ENCODE data around the gene CDH26. TPM values are rescaled to one million over a fixed set of nuclear protein-coding genes. Genes with fewer than 3 reads are reported as not detected.

CDH26 gene
- total RNA-seq, 5 donors from 2014 or later (not counting 1 experiment from before 2014, with no cell fraction given) = 1.5 to 5.2 (median 2.9) TPM

- Mint-ChIP-seq H3K27ac (no peak overlapping the region), H3K9me3 (no peaks in the 10 kb centered on the region), H3K36me3 (peaks cover 18% of the 10 kb centered on the region), H3K27me3 (no peaks in the 10 kb centered on the region), H3K4me3 (no peak overlapping the region), H3K4me1 (no peaks in the 10 kb centered on the region)
- Histone ChIP-seq H3K9me3 (no peaks in the 10 kb centered on the region), H3K4me1 (ENCODE audit: control insufficient read depth in 1 of 2, extremely low read depth in 1 of 2, insufficient read depth in 2 of 2, low read length in 2 of 2) (no peaks in the 10 kb centered on the region), H3K36me3 (ENCODE audit: control insufficient read depth in 2 of 2, extremely low read depth in 1 of 2, insufficient read depth in 1 of 2, low read length in 1 of 2) (no peaks in the 10 kb centered on the region), H3K27me3 (replicated peaks in 1 of 2; ENCODE audit: control insufficient read depth in 2 of 2, extremely low read depth in 1 of 2, insufficient read depth in 2 of 2, low read length in 1 of 2) (no peaks in the 10 kb centered on the region), H3K4me3 (ENCODE audit: control insufficient read depth in 1 of 2, extremely low read depth in 1 of 2, low read length in 1 of 2) (no peak overlapping the region), H3K27ac (ENCODE audit: low read length) (no peak overlapping the region)
- ATAC-seq (replicated peaks in 1 of 4) (no peak), DNase-seq (no peak)
- CTCF ChIA-PET = no interaction called here
- POLR2A ChIA-PET = no interaction called here
- 100% methylated on average over 6 of the region's 12 CpGs for WGBS (ENCODE audit: insufficient coverage)
Measured at GRCh38 chr20:59972037-59972801, 14.0 kb downstream of the CDH26 start.

- Mint-ChIP-seq H3K27ac (no peak overlapping the region), H3K9me3 (no peaks in the 10 kb centered on the region), H3K4me3 (no peak overlapping the region), H3K27me3 (no peaks in the 10 kb centered on the region), H3K36me3 (peaks cover 21% of the 10 kb centered on the region), H3K4me1 (no peaks in the 10 kb centered on the region)
- Histone ChIP-seq H3K9me3 (no peaks in the 10 kb centered on the region), H3K27me3 (replicated peaks in 1 of 2; ENCODE audit: control insufficient read depth in 2 of 2, extremely low read depth in 1 of 2, insufficient read depth in 2 of 2, low read length in 1 of 2) (no peaks in the 10 kb centered on the region), H3K36me3 (ENCODE audit: control insufficient read depth in 2 of 2, extremely low read depth in 1 of 2, insufficient read depth in 1 of 2, low read length in 1 of 2) (no peaks in the 10 kb centered on the region), H3K27ac (ENCODE audit: low read length) (no peak overlapping the region), H3K4me1 (ENCODE audit: control insufficient read depth in 1 of 2, extremely low read depth in 1 of 2, insufficient read depth in 2 of 2, low read length in 2 of 2) (no peaks in the 10 kb centered on the region), H3K4me3 (ENCODE audit: control insufficient read depth in 1 of 2, extremely low read depth in 1 of 2, low read length in 1 of 2) (no peak overlapping the region)
- POLR2A ChIA-PET = no interaction called here
- DNase-seq (no peak), ATAC-seq (replicated peaks in 1 of 4) (no peak)
- 88% methylated on average over 4 of the region's 6 CpGs for WGBS (ENCODE audit: insufficient coverage)
- CTCF ChIA-PET = no interaction called here
Measured at GRCh38 chr20:59976156-59976782, 18.0 kb downstream of the CDH26 start.

GRCh38 chr20:59977086-59977485 lies 18.9 kb downstream of the CDH26 start:
- no peak overlapping the region for H3K27ac Mint-ChIP-seq
- WGBS (ENCODE audit: insufficient coverage) = 90% methylated on average over 7 of the region's 9 CpGs
- DNase-seq = no peak
- Histone ChIP-seq H3K27ac (ENCODE audit: low read length) (no peak overlapping the region), H3K4me3 (ENCODE audit: control insufficient read depth in 1 of 2, extremely low read depth in 1 of 2, low read length in 1 of 2) (no peak overlapping the region), H3K9me3 (no peaks in the 10 kb centered on the region), H3K36me3 (ENCODE audit: control insufficient read depth in 2 of 2, extremely low read depth in 1 of 2, insufficient read depth in 1 of 2, low read length in 1 of 2) (no peaks in the 10 kb centered on the region), H3K27me3 (replicated peaks in 1 of 2; ENCODE audit: control insufficient read depth in 2 of 2, extremely low read depth in 1 of 2, insufficient read depth in 2 of 2, low read length in 1 of 2) (no peaks in the 10 kb centered on the region), H3K4me1 (ENCODE audit: control insufficient read depth in 1 of 2, extremely low read depth in 1 of 2, insufficient read depth in 2 of 2, low read length in 2 of 2) (no peaks in the 10 kb centered on the region)
- CTCF ChIA-PET = no interaction called here
- POLR2A ChIA-PET = no interaction called here
- no peak for ATAC-seq (replicated peaks in 1 of 4)
- H3K36me3 Mint-ChIP-seq = peaks cover 20% of the 10 kb centered on the region
- no peak overlapping the region for H3K4me3 Mint-ChIP-seq
- no peaks in the 10 kb centered on the region for H3K4me1 Mint-ChIP-seq
- no peaks in the 10 kb centered on the region for H3K9me3 Mint-ChIP-seq
- no peaks in the 10 kb centered on the region for H3K27me3 Mint-ChIP-seq

GRCh38 chr20:59983076-59983475 lies 24.9 kb downstream of the CDH26 start:
- no peak overlapping the region for H3K4me3 ChIP-seq (ENCODE audit: control insufficient read depth in 1 of 2, extremely low read depth in 1 of 2, low read length in 1 of 2)
- H3K4me1 ChIP-seq (ENCODE audit: control insufficient read depth in 1 of 2, extremely low read depth in 1 of 2, insufficient read depth in 2 of 2, low read length in 2 of 2) = no peaks in the 10 kb centered on the region
- H3K27ac ChIP-seq (ENCODE audit: low read length) = no peak overlapping the region
- H3K27me3 Mint-ChIP-seq = no peaks in the 10 kb centered on the region
- no peak overlapping the region for H3K27ac Mint-ChIP-seq
- H3K36me3 Mint-ChIP-seq = peaks cover 15% of the 10 kb centered on the region
- ChIA-PET CTCF (no interaction called here), POLR2A (no interaction called here)
- ATAC-seq (replicated peaks in 1 of 4) (no peak), DNase-seq (no peak)
- no peaks in the 10 kb centered on the region for H3K9me3 ChIP-seq
- no peaks in the 10 kb centered on the region for H3K27me3 ChIP-seq (replicated peaks in 1 of 2; ENCODE audit: control insufficient read depth in 2 of 2, extremely low read depth in 1 of 2, insufficient read depth in 2 of 2, low read length in 1 of 2)
- H3K9me3 Mint-ChIP-seq = no peaks in the 10 kb centered on the region
- no peak overlapping the region for H3K4me3 Mint-ChIP-seq
- no peaks in the 10 kb centered on the region for H3K4me1 Mint-ChIP-seq
- H3K36me3 ChIP-seq (ENCODE audit: control insufficient read depth in 2 of 2, extremely low read depth in 1 of 2, insufficient read depth in 1 of 2, low read length in 1 of 2) = no peaks in the 10 kb centered on the region
- 97% methylated on average over 4 of the region's 9 CpGs for WGBS (ENCODE audit: insufficient coverage)

- Mint-ChIP-seq H3K4me1 (no peaks in the 10 kb centered on the region), H3K9me3 (no peaks in the 10 kb centered on the region), H3K36me3 (peaks cover 19% of the 10 kb centered on the region), H3K4me3 (no peak overlapping the region), H3K27ac (no peak overlapping the region), H3K27me3 (no peaks in the 10 kb centered on the region)
- ChIA-PET POLR2A (no interaction called here), CTCF (no interaction called here)
- H3K4me1 ChIP-seq (ENCODE audit: control insufficient read depth in 1 of 2, extremely low read depth in 1 of 2, insufficient read depth in 2 of 2, low read length in 2 of 2) = no peaks in the 10 kb centered on the region
- no peaks in the 10 kb centered on the region for H3K9me3 ChIP-seq
- ATAC-seq (replicated peaks in 1 of 4) (no peak), DNase-seq (no peak)
- no peaks in the 10 kb centered on the region for H3K36me3 ChIP-seq (ENCODE audit: control insufficient read depth in 2 of 2, extremely low read depth in 1 of 2, insufficient read depth in 1 of 2, low read length in 1 of 2)
- no peaks in the 10 kb centered on the region for H3K27me3 ChIP-seq (replicated peaks in 1 of 2; ENCODE audit: control insufficient read depth in 2 of 2, extremely low read depth in 1 of 2, insufficient read depth in 2 of 2, low read length in 1 of 2)
- no peak overlapping the region for H3K4me3 ChIP-seq (ENCODE audit: control insufficient read depth in 1 of 2, extremely low read depth in 1 of 2, low read length in 1 of 2)
- WGBS (ENCODE audit: insufficient coverage) = no CpG with 5 or more reads among the region's 4 CpGs
- H3K27ac ChIP-seq (ENCODE audit: low read length) = no peak overlapping the region
Measured at GRCh38 chr20:59984541-59984940, 26.3 kb downstream of the CDH26 start.

GRCh38 chr20:59985164-59985563 lies 26.9 kb downstream of the CDH26 start:
- Histone ChIP-seq H3K36me3 (ENCODE audit: control insufficient read depth in 2 of 2, extremely low read depth in 1 of 2, insufficient read depth in 1 of 2, low read length in 1 of 2) (no peaks in the 10 kb centered on the region), H3K27ac (ENCODE audit: low read length) (no peak overlapping the region), H3K4me1 (ENCODE audit: control insufficient read depth in 1 of 2, extremely low read depth in 1 of 2, insufficient read depth in 2 of 2, low read length in 2 of 2) (no peaks in the 10 kb centered on the region), H3K4me3 (ENCODE audit: control insufficient read depth in 1 of 2, extremely low read depth in 1 of 2, low read length in 1 of 2) (no peak overlapping the region), H3K9me3 (no peaks in the 10 kb centered on the region), H3K27me3 (replicated peaks in 1 of 2; ENCODE audit: control insufficient read depth in 2 of 2, extremely low read depth in 1 of 2, insufficient read depth in 2 of 2, low read length in 1 of 2) (no peaks in the 10 kb centered on the region)
- Mint-ChIP-seq H3K27ac (no peak overlapping the region), H3K4me1 (no peaks in the 10 kb centered on the region), H3K27me3 (no peaks in the 10 kb centered on the region), H3K36me3 (peaks cover 23% of the 10 kb centered on the region), H3K9me3 (no peaks in the 10 kb centered on the region), H3K4me3 (no peak overlapping the region)
- ChIA-PET POLR2A (no interaction called here), CTCF (no interaction called here)
- 89% methylated on average over 4 of the region's 8 CpGs for WGBS (ENCODE audit: insufficient coverage)
- ATAC-seq (replicated peaks in 1 of 4) (no peak), DNase-seq (no peak)

All from T-cell (primary cell).